Keratinocyte (primary cell): ENCODE data around the gene MAP7. TPM values are rescaled to one million over a fixed set of nuclear protein-coding genes. Genes with fewer than 3 reads are reported as not detected.

Experiments used
- DNase-seq: peaks from one replicate; pipeline ENCODE4 v3.0.0-alpha.2; 2011; ENCODE audit warnings: low read depth, missing footprints, low spot score
- FAIRE-seq: peaks from 2 replicates; lab custom pipeline; 2011; peaks lifted over from hg19 to GRCh38; lab: Jason Lieb, UNC
- H2AFZ ChIP-seq: 2 replicates; pipeline ENCODE4 v1.6.0; 2012; ENCODE audit warnings: low read length, control low read depth, inconsistent platforms; ENCODE audit not compliant: control insufficient read depth
- H3K27ac ChIP-seq: 2 replicates; pipeline ENCODE4 v1.5.1; 2011; ENCODE audit warnings: low read length; ENCODE audit not compliant: control insufficient read depth, insufficient read depth
- H3K27me3 ChIP-seq: 3 replicates; pipeline ENCODE4 v1.6.0; 2011; ENCODE audit warnings: low read length; ENCODE audit not compliant: control insufficient read depth, insufficient read depth; ENCODE audit errors: extremely low read depth
- H3K36me3 ChIP-seq, 2 experiments: 2 replicates in 1 of 2; 3 replicates in 1 of 2; pipeline ENCODE4 v1.5.1; 2011; ENCODE audit warnings: low read length in 2 of 2, mild to moderate bottlenecking in 1 of 2; ENCODE audit not compliant: control insufficient read depth in 2 of 2, insufficient read depth in 2 of 2; ENCODE audit errors: extremely low read depth in 1 of 2
- H3K4me1 ChIP-seq: 3 replicates; pipeline ENCODE4 v1.5.1; 2011; ENCODE audit warnings: low read length; ENCODE audit not compliant: control insufficient read depth, insufficient read depth; ENCODE audit errors: extremely low read depth
- H3K4me2 ChIP-seq: 3 replicates; pipeline ENCODE4 v1.6.0; 2011; ENCODE audit warnings: low read depth, low read length; ENCODE audit not compliant: control insufficient read depth, insufficient read depth; ENCODE audit errors: extremely low read depth
- H3K4me3 ChIP-seq, 3 experiments: fragments of 200-600 bp in 1 of 3; sonication (generic) in 1 of 3; 2 replicates in 2 of 3; 3 replicates in 1 of 3; pipeline ENCODE4 v1.5.1; 2011 to 2016; ENCODE audit warnings: low read length in 3 of 3, mild to moderate bottlenecking in 3 of 3, control low read depth in 2 of 3, inconsistent platforms in 1 of 3, low read depth in 1 of 3, mixed read lengths in 1 of 3, mixed run types in 1 of 3, moderate library complexity in 1 of 3; ENCODE audit not compliant: control insufficient read depth in 2 of 3, insufficient read depth in 2 of 3; ENCODE audit errors: extremely low read depth in 1 of 3
- H3K79me2 ChIP-seq: 2 replicates; pipeline ENCODE4 v1.6.0; 2012; ENCODE audit warnings: low read length; ENCODE audit not compliant: control insufficient read depth, insufficient read depth
- H3K9ac ChIP-seq: 3 replicates; pipeline ENCODE4 v1.6.0; 2011; ENCODE audit warnings: low read length; ENCODE audit not compliant: control insufficient read depth, insufficient read depth; ENCODE audit errors: extremely low read depth
- H3K9me1 ChIP-seq: 3 replicates; pipeline ENCODE4 v1.6.0; 2011; ENCODE audit warnings: low read length; ENCODE audit not compliant: control insufficient read depth, insufficient read depth; ENCODE audit errors: extremely low read depth
- H3K9me3 ChIP-seq: 2 replicates; pipeline ENCODE4 v1.5.1; 2012; ENCODE audit warnings: low read depth, low read length; ENCODE audit not compliant: control insufficient read depth
- H4K20me1 ChIP-seq: 3 replicates; pipeline ENCODE4 v1.6.0; 2011; ENCODE audit warnings: low read length; ENCODE audit not compliant: control insufficient read depth, insufficient read depth; ENCODE audit errors: extremely low read depth
- CTCF ChIP-seq, 3 experiments: IDR thresholded peaks in 1 of 3; conservative IDR thresholded peaks in 1 of 3; optimal IDR thresholded peaks in 1 of 3; 2 replicates in 2 of 3; 3 replicates in 1 of 3; pipeline versions ENCODE3 to v1.5.1; 2011; ENCODE audit warnings: low read length in 3 of 3, mild to moderate bottlenecking in 3 of 3, moderate library complexity in 2 of 3, control low read depth in 1 of 3, inconsistent platforms in 1 of 3; ENCODE audit not compliant: insufficient read depth in 2 of 3; ENCODE audit errors: extremely low read depth in 1 of 3
- EZH2 ChIP-seq: IDR thresholded peaks from one replicate; pipeline ENCODE4 v1.6.1; 2012; ENCODE audit warnings: inconsistent platforms, mild to moderate bottlenecking, low read length, moderate library complexity
- dilution Hi-C: fragments of 300-500 bp; cut with MboI; formaldehyde crosslinking; loops from one replicate; pipeline ENCODE4 v1.7.0; 2020; ENCODE audit warnings: low sequenced_read_pairs; ENCODE audit not compliant: extremely low pct_ligation_motif_present
- polyA plus RNA-seq, 5 experiments: library from polyadenylated mRNA; depleted of rRNA in 3 of 5; stranded (reverse) in 3 of 5; stranded (forward) in 1 of 5; unstranded in 1 of 5; fragments of >200 nt; gene quantifications; 1 replicate in 1 of 5; 2 replicates in 3 of 5; 3 replicates in 1 of 5; pipeline versions ENCODE4 v1.2.1 to v1.2.3, GENCODE V29; 2011 to 2012; ENCODE audit warnings: missing spikeins in 2 of 5, low read depth in 1 of 5, low replicate concordance in 1 of 5

MAP7 gene
- polyA plus RNA-seq, 1 donor (not counting 4 experiments of a cell fraction or from before 2014, with no cell fraction given) = 11.8 TPM

- Histone ChIP-seq H3K27ac (no peak overlapping the region), H3K27me3 (no peaks in the 10 kb centered on the region), H3K4me2 (no peak overlapping the region), H3K9me1 (peaks cover 3% of the 10 kb centered on the region), H3K36me3 (no peaks in the 10 kb centered on the region), H3K9ac (no peak overlapping the region), H3K79me2 (no peaks in the 10 kb centered on the region), H2AFZ (no peak overlapping the region), H3K9me3 (no peaks in the 10 kb centered on the region), H3K4me1 (peaks cover 18% of the 10 kb centered on the region), H4K20me1 (no peaks in the 10 kb centered on the region), H3K4me3 (no peak overlapping the region)
- no peak for DNase-seq
- TF ChIP-seq EZH2 (no peak), CTCF (optimal IDR thresholded peaks at IDR 0.05 in 1 of 3, IDR thresholded peaks at IDR 0.05 in 1 of 3, conservative IDR thresholded peaks at IDR 0.05 in 1 of 3; ENCODE audit: extremely low read depth in 1 of 3, insufficient read depth in 2 of 3, low read length in 3 of 3) (no peak)
- dilution Hi-C loops = no loop called here
- no peak for FAIRE-seq
Measured at GRCh38 chr6:136411453-136412354, 138.5 kb downstream of the MAP7 start.

GRCh38 chr6:136411025-136411325 lies 139.2 kb downstream of the MAP7 start:
- no peak for DNase-seq
- Histone ChIP-seq H3K9ac (no peak overlapping the region), H3K4me3 (no peak overlapping the region), H3K27me3 (no peaks in the 10 kb centered on the region), H3K79me2 (no peaks in the 10 kb centered on the region), H3K4me2 (no peak overlapping the region), H3K9me1 (peaks cover 3% of the 10 kb centered on the region), H2AFZ (no peak overlapping the region), H3K36me3 (no peaks in the 10 kb centered on the region), H3K4me1 (peaks cover 18% of the 10 kb centered on the region), H3K27ac (no peak overlapping the region), H3K9me3 (no peaks in the 10 kb centered on the region), H4K20me1 (no peaks in the 10 kb centered on the region)
- FAIRE-seq = no peak
- dilution Hi-C loops = no loop called here
- TF ChIP-seq CTCF (optimal IDR thresholded peaks at IDR 0.05 in 1 of 3, IDR thresholded peaks at IDR 0.05 in 1 of 3, conservative IDR thresholded peaks at IDR 0.05 in 1 of 3; ENCODE audit: extremely low read depth in 1 of 3, insufficient read depth in 2 of 3, low read length in 3 of 3) (no peak), EZH2 (no peak)
